Measurements from ENCODE around the gene SEMA5A. TPM values are rescaled to one million over a fixed set of nuclear protein-coding genes. Genes with fewer than 3 reads are reported as not detected.

Gene SEMA5A
- total and polyA plus RNA-seq, 7 donors = 0.60 to 4.7 (median 2.8) TPM

GRCh38 chr5:9314558-9314957, 231.3 kb downstream of the SEMA5A start:
- 80 to 81% methylated on average over 6 of the region's 6 CpGs for WGBS, 2 donors
- no peak for DNase-seq
- H3K4me1 ChIP-seq = no peaks in the 10 kb centered on the region
- no peaks in the 10 kb centered on the region for H3K27me3 ChIP-seq
- H3K36me3 ChIP-seq = no peaks in the 10 kb centered on the region
- H3K4me3 ChIP-seq = no peak overlapping the region
- intact Hi-C loops (cut with DNase I) = no loop called here
- no peaks in the 10 kb centered on the region for H3K9me3 ChIP-seq
- H3K27ac ChIP-seq = no peak overlapping the region
- no peak for TF ChIP-seq POLR2A (IDR thresholded peaks at IDR 0.05)
- TF ChIP-seq POLR2AphosphoS5 (IDR thresholded peaks at IDR 0.05) = no peak
- TF ChIP-seq CTCF (IDR thresholded peaks at IDR 0.05) = no peak
- TF ChIP-seq EP300 (IDR thresholded peaks at IDR 0.05) = no peak

DNA sequence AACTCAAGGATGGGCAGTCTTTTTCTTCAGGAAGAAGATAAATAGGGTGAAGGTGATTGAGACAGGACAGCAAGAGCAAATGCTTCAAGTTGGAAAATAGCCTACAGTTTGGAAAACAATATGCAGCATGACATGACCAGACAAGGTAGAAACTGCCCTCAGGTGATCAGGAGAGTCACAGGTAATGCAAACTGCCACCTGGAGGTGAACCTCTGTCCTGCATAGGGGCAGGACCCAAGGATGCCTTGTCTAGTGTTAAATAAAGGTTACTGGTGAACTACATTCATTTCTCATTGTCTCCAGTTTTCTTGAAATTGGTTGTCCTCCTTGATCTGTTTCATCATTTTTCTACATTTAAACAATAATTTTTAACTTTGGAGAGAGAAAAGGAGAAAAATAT, 232.1 kb downstream of the SEMA5A start:
- TF ChIP-seq POLR2A (IDR thresholded peaks at IDR 0.05) (no peak), EP300 (IDR thresholded peaks at IDR 0.05) (no peak), CTCF (IDR thresholded peaks at IDR 0.05) (no peak), POLR2AphosphoS5 (IDR thresholded peaks at IDR 0.05) (no peak)
- Histone ChIP-seq H3K27ac (no peak overlapping the region), H3K36me3 (no peaks in the 10 kb centered on the region), H3K27me3 (no peaks in the 10 kb centered on the region), H3K9me3 (no peaks in the 10 kb centered on the region), H3K4me3 (no peak overlapping the region), H3K4me1 (no peaks in the 10 kb centered on the region)
- intact Hi-C loops (cut with DNase I) = no loop called here
- no peak for DNase-seq

DNA sequence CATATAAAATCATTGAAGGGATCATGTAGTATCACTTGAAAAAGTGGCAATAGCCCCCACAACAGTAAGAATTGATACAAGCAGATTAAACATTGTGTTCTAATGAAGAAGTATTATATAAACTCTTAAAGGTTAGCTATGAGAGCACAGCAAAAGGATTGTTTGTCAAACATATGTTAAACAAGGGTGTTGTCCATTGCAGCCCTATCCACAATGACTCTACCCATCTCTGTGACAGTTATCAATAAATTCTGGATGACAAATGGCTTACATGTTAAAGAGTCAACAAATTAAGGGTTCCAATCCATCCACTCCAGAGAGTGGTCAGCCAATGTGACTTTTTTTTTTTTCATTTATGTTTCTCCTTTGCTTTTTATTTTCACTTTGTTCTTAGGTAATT, 238.7 kb downstream of the SEMA5A start:
- Histone ChIP-seq H3K4me1 (no peaks in the 10 kb centered on the region), H3K27ac (no peak overlapping the region), H3K4me3 (no peak overlapping the region), H3K36me3 (no peaks in the 10 kb centered on the region), H3K27me3 (no peaks in the 10 kb centered on the region), H3K9me3 (no peaks in the 10 kb centered on the region)
- no peak for TF ChIP-seq CTCF (IDR thresholded peaks at IDR 0.05)
- no peak for TF ChIP-seq POLR2A (IDR thresholded peaks at IDR 0.05)
- TF ChIP-seq EP300 (IDR thresholded peaks at IDR 0.05) = no peak
- no peak for TF ChIP-seq POLR2AphosphoS5 (IDR thresholded peaks at IDR 0.05)
- DNase-seq = no peak
- intact Hi-C loops (cut with DNase I) = no loop called here

DNA sequence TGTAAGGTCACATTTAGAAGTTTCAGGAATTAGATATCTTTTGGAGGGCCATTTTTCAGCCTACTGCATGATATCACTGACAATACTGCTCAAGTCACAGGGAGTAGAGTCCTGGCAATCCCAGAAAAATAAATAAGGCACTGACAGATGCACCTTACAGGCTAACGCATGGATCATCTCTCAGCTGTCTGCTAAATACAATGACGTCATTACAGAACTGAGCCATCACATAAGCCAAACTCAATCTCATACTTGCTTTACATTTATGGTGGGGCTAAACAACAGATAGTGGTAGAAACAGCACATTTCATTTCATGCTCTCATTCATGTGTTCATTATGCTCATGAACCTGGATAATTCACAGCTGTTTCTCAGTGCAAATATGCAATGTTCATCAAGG, 243.7 kb downstream of the SEMA5A start:
- Histone ChIP-seq H3K4me3 (no peak overlapping the region), H3K4me1 (no peaks in the 10 kb centered on the region), H3K27me3 (no peaks in the 10 kb centered on the region), H3K36me3 (no peaks in the 10 kb centered on the region), H3K9me3 (no peaks in the 10 kb centered on the region), H3K27ac (no peak overlapping the region)
- DNase-seq = no peak
- intact Hi-C loops (cut with DNase I) = no loop called here
- TF ChIP-seq EP300 (IDR thresholded peaks at IDR 0.05) (no peak), POLR2AphosphoS5 (IDR thresholded peaks at IDR 0.05) (no peak), CTCF (IDR thresholded peaks at IDR 0.05) (no peak), POLR2A (IDR thresholded peaks at IDR 0.05) (no peak)
- 89 to 91% methylated on average over 2 of the region's 2 CpGs for WGBS, 2 donors

GRCh38 chr5:9301200-9301599, 244.7 kb downstream of the SEMA5A start:
- Histone ChIP-seq H3K4me1 (no peaks in the 10 kb centered on the region), H3K27ac (no peak overlapping the region), H3K27me3 (no peaks in the 10 kb centered on the region), H3K9me3 (no peaks in the 10 kb centered on the region), H3K4me3 (no peak overlapping the region), H3K36me3 (no peaks in the 10 kb centered on the region)
- 85 to 93% methylated on average over 6 of the region's 6 CpGs for WGBS, 2 donors
- no peak for TF ChIP-seq POLR2AphosphoS5 (IDR thresholded peaks at IDR 0.05)
- no peak for DNase-seq
- intact Hi-C loops (cut with DNase I) = no loop called here
